GM23248 (cell line): ENCODE data around the gene IQSEC1. TPM values are rescaled to one million over a fixed set of nuclear protein-coding genes. Genes with fewer than 3 reads are reported as not detected.

Experiments used
- DNase-seq: peaks from one replicate; pipeline ENCODE4 v3.0.0-alpha.2; 2015
- H2AFZ ChIP-seq: fragments of 200-600 bp; sonication (generic); 2 replicates; pipeline ENCODE4 v1.6.1; 2016; ENCODE audit warnings: antibody characterized with exemption
- H3F3A ChIP-seq: fragments of 200-600 bp; sonication (generic); 2 replicates; pipeline ENCODE4 v1.6.1; 2016; ENCODE audit warnings: mild to moderate bottlenecking, antibody characterized with exemption, mixed run types; ENCODE audit not compliant: insufficient read depth
- H3K27ac ChIP-seq: fragments of 200-600 bp; sonication (generic); 2 replicates; pipeline ENCODE4 v1.5.1; 2016; ENCODE audit warnings: mild to moderate bottlenecking
- H3K27me3 ChIP-seq: fragments of 200-600 bp; sonication (generic); replicated peaks from 2 replicates; pipeline ENCODE4 v1.6.1; 2016; ENCODE audit warnings: mild to moderate bottlenecking; ENCODE audit not compliant: insufficient read depth
- H3K36me3 ChIP-seq: fragments of 200-600 bp; sonication (generic); 2 replicates; pipeline ENCODE4 v1.6.1; 2016; ENCODE audit warnings: low read depth, mild to moderate bottlenecking
- H3K4me1 ChIP-seq: fragments of 200-600 bp; sonication (generic); 2 replicates; pipeline ENCODE4 v1.6.1; 2016; ENCODE audit warnings: mild to moderate bottlenecking; ENCODE audit not compliant: insufficient read depth
- H3K4me2 ChIP-seq: fragments of 200-600 bp; sonication (generic); one replicate; pipeline ENCODE4 v1.6.1; 2016; ENCODE audit warnings: mild to moderate bottlenecking; ENCODE audit not compliant: unreplicated experiment
- H3K4me3 ChIP-seq: fragments of 200-600 bp; sonication (generic); 2 replicates; pipeline ENCODE4 v1.5.1; 2016; ENCODE audit warnings: mild to moderate bottlenecking
- H3K79me2 ChIP-seq: fragments of 200-600 bp; sonication (generic); 2 replicates; pipeline ENCODE4 v1.6.1; 2016; ENCODE audit warnings: mild to moderate bottlenecking; ENCODE audit not compliant: insufficient read depth
- H3K9ac ChIP-seq: fragments of 200-600 bp; sonication (generic); 2 replicates; pipeline ENCODE4 v1.6.1; 2016; ENCODE audit warnings: mild to moderate bottlenecking
- H3K9me2 ChIP-seq: fragments of 200-600 bp; sonication (generic); 2 replicates; pipeline ENCODE4 v1.6.1; 2016; ENCODE audit warnings: mixed run types, mild to moderate bottlenecking, moderate library complexity; ENCODE audit not compliant: insufficient read depth
- H3K9me3 ChIP-seq: fragments of 200-600 bp; sonication (generic); one replicate; pipeline ENCODE4 v1.6.1; 2017; ENCODE audit warnings: low read depth
- H4K20me1 ChIP-seq: fragments of 200-600 bp; sonication (generic); 2 replicates; pipeline ENCODE4 v1.6.0; 2016; ENCODE audit not compliant: insufficient read depth
- EZH2 ChIP-seq: fragments of 200-600 bp; sonication (generic); IDR thresholded peaks from 2 replicates; pipeline ENCODE4 v1.6.1; 2018; ENCODE audit warnings: antibody characterized with exemption, mild to moderate bottlenecking; ENCODE audit not compliant: insufficient read depth, poor library complexity, severe bottlenecking
- EZH2phosphoT487 ChIP-seq: fragments of 200-600 bp; sonication (generic); IDR thresholded peaks from 2 replicates; pipeline ENCODE4 v1.6.1; 2018; ENCODE audit warnings: antibody characterized with exemption, moderate library complexity, mild to moderate bottlenecking, low read depth; ENCODE audit not compliant: insufficient read depth
- WGBS, 2 experiments: methylation state at CpG; one replicate each; pipeline ENCODE4 v1.1.6; 2015 to 2017; ENCODE audit warnings: low lambda C conversion rate in 2 of 2, low coverage in 1 of 2; ENCODE audit errors: missing lambda C conversion rate in 2 of 2; 5-methylcytosine and 5-hydroxymethylcytosine counted together
- in situ Hi-C: fragments of 300-500 bp; cut with MboI; formaldehyde crosslinking; loops from 2 replicates; pipeline ENCODE4 v1.15.0; 2020
- polyA plus RNA-seq: library from polyadenylated mRNA; unstranded; fragments of >200 nt; fragmentation: Nextera tagmentation; extraction: Ambion mirVana; gene quantifications from 2 replicates; pipeline ENCODE4 v1.2.1, GENCODE V29; 2016
- total RNA-seq: library from RNA; depleted of rRNA; stranded (reverse); fragments of >200 nt; shearing (Covaris generic); gene quantifications from 2 replicates; pipeline ENCODE4 v1.2.3, GENCODE V29; 2014

IQSEC1 gene
- total and polyA plus RNA-seq, 2 experiments from 2014 or later: 5.1 to 21.6 TPM

DNA sequence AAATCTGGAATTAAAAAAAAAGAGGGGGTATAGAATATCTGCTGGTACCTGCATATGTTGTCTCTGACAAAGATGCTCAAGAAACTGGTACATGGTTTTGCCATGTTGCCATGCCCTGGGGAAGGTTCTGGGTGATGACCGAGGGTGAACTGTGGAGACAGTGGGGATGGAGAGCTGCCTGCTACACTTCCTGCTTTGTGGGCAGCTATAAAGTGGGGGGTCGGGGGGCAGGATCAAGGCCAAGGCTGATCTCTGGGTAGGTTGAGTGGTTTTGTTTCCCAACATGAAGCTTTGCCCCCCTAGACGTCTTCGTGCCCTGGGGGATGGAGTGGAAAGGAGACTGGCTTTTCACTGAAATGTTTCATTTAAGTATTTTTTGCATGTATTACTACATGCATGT, 74.6 kb downstream of the IQSEC1 start:
- Histone ChIP-seq H3K4me3 (no peak overlapping the region), H3K9me3 (no peaks in the 10 kb centered on the region), H3K79me2 (no peaks in the 10 kb centered on the region), H3F3A (no peaks in the 10 kb centered on the region), H3K9me2 (no peaks in the 10 kb centered on the region), H3K36me3 (no peaks in the 10 kb centered on the region), H4K20me1 (no peaks in the 10 kb centered on the region), H3K4me1 (no peaks in the 10 kb centered on the region), H3K4me2 (no peak overlapping the region), H3K27me3 (no peaks in the 10 kb centered on the region; the same call in 1 of the 2 replicates), H2AFZ (no peak overlapping the region), H3K9ac (no peak overlapping the region), H3K27ac (no peak overlapping the region)
- in situ Hi-C loops: no loop called here
- WGBS, 2 experiments: 39 to 47% methylated on average over 4 of the region's 4 CpGs
- no peak for DNase-seq
- TF ChIP-seq EZH2phosphoT487 (no peak), EZH2 (no peak)

GRCh38 chr3:12997387-12997786, 75.8 kb downstream of the IQSEC1 start:
- H3K4me1 ChIP-seq: no peaks in the 10 kb centered on the region
- H3K27ac ChIP-seq: no peak overlapping the region
- H4K20me1 ChIP-seq: no peaks in the 10 kb centered on the region
- H3K4me3 ChIP-seq: no peak overlapping the region
- in situ Hi-C loops: no loop called here
- TF ChIP-seq EZH2 (no peak), EZH2phosphoT487 (no peak)
- DNase-seq: no peak
- no peak overlapping the region for H3K9ac ChIP-seq
- H3K9me3 ChIP-seq: no peaks in the 10 kb centered on the region
- H3K9me2 ChIP-seq: no peaks in the 10 kb centered on the region
- H3K4me2 ChIP-seq: no peak overlapping the region
- no peaks in the 10 kb centered on the region for H3F3A ChIP-seq
- no peaks in the 10 kb centered on the region for H3K36me3 ChIP-seq
- H3K27me3 ChIP-seq: no peaks in the 10 kb centered on the region
- no peaks in the 10 kb centered on the region for H3K79me2 ChIP-seq
- no peak overlapping the region for H2AFZ ChIP-seq

GRCh38 chr3:12996181-12996506, 77.1 kb downstream of the IQSEC1 start:
- no peaks in the 10 kb centered on the region for H3K79me2 ChIP-seq
- no peak overlapping the region for H3K4me3 ChIP-seq
- no peak overlapping the region for H3K9ac ChIP-seq
- DNase-seq: no peak
- no peaks in the 10 kb centered on the region; the same call in 1 of the 2 replicates for H3F3A ChIP-seq
- no peak overlapping the region for H3K4me2 ChIP-seq
- H3K27ac ChIP-seq: no peak overlapping the region
- WGBS, 2 experiments: 46 to 48% methylated on average over 2 of the region's 2 CpGs
- no peaks in the 10 kb centered on the region for H3K27me3 ChIP-seq
- H3K4me1 ChIP-seq: peaks cover 5% of the 10 kb centered on the region
- H3K9me2 ChIP-seq: no peaks in the 10 kb centered on the region
- H3K9me3 ChIP-seq: no peaks in the 10 kb centered on the region
- H2AFZ ChIP-seq: no peak overlapping the region
- H4K20me1 ChIP-seq: no peaks in the 10 kb centered on the region
- H3K36me3 ChIP-seq: no peaks in the 10 kb centered on the region
- in situ Hi-C loops: no loop called here
- TF ChIP-seq EZH2phosphoT487 (no peak), EZH2 (no peak)

- H2AFZ ChIP-seq: peak overlapping the region; percentile 95; the same call in 1 of the 2 replicates
- no peaks in the 10 kb centered on the region for H3K36me3 ChIP-seq
- in situ Hi-C loops: no loop called here
- H4K20me1 ChIP-seq: no peaks in the 10 kb centered on the region
- H3K4me1 ChIP-seq: peaks cover 9% of the 10 kb centered on the region
- no peaks in the 10 kb centered on the region for H3K9me2 ChIP-seq
- H3K27me3 ChIP-seq: no peaks in the 10 kb centered on the region
- no peaks in the 10 kb centered on the region for H3K79me2 ChIP-seq
- H3K27ac ChIP-seq: no peak overlapping the region
- WGBS, 2 experiments: 56 to 62% methylated on average over 10 of the region's 10 CpGs
- DNase-seq: no peak
- peaks cover 5% of the 10 kb centered on the region; the same call in 1 of the 2 replicates for H3F3A ChIP-seq
- no peak overlapping the region for H3K9ac ChIP-seq
- no peak overlapping the region for H3K4me2 ChIP-seq
- no peaks in the 10 kb centered on the region for H3K9me3 ChIP-seq
- no peak overlapping the region for H3K4me3 ChIP-seq
- TF ChIP-seq EZH2phosphoT487 (no peak), EZH2 (no peak)
These were observed 77.6 kb downstream of the IQSEC1 start for GRCh38 chr3:12995389-12996180.
